GM12878 (cell line): ENCODE measurements around the gene PPP6R1.

Experiments
- CHD4 ChIP-seq: fragments of 200-600 bp; sonication (generic); IDR thresholded peaks from 2 replicates; pipeline ENCODE4 v1.6.1; 2016; ENCODE audit warnings: mild to moderate bottlenecking
- CTCF ChIP-seq, 3 experiments: IDR thresholded peaks in 2 of 3; conservative IDR thresholded peaks in 1 of 3; 2 replicates each; pipeline ENCODE4 v1.5.1; 2011; ENCODE audit warnings: low read depth in 3 of 3, low read length in 3 of 3, mild to moderate bottlenecking in 3 of 3, control low read depth in 2 of 3, moderate library complexity in 2 of 3, inconsistent platforms in 1 of 3, mixed read lengths in 1 of 3; ENCODE audit not compliant: control insufficient read depth in 2 of 3, insufficient read depth in 1 of 3; ENCODE audit errors: extremely low read depth in 1 of 3
- DPF2 ChIP-seq: fragments of 450-650 bp; IDR thresholded peaks from 2 replicates; pipeline ENCODE4 v1.6.1; 2017; ENCODE audit warnings: mild to moderate bottlenecking
- EZH2 ChIP-seq: IDR thresholded peaks from 2 replicates; pipeline ENCODE4 v1.6.1; 2012; ENCODE audit warnings: low read depth, mild to moderate bottlenecking, control low read depth, inconsistent platforms, low read length, borderline replicate concordance; ENCODE audit not compliant: control insufficient read depth
- GATAD2B ChIP-seq: fragments of 450-650 bp; conservative IDR thresholded peaks from 2 replicates; pipeline ENCODE4 v1.6.1; 2017; ENCODE audit warnings: low read depth, mild to moderate bottlenecking, moderate library complexity
- MAX ChIP-seq: IDR thresholded peaks from 2 replicates; pipeline ENCODE4 v1.6.1; 2012; ENCODE audit warnings: low read depth, low read length, improper control_type of control experiment
- MTA3 ChIP-seq: IDR thresholded peaks from 2 replicates; pipeline ENCODE4 v1.6.1; 2012; ENCODE audit warnings: low read length, inconsistent platforms, borderline replicate concordance
- NR2C2 ChIP-seq: IDR thresholded peaks from 2 replicates; pipeline ENCODE4 v1.6.1; 2011; ENCODE audit warnings: borderline replicate concordance, low read depth; ENCODE audit not compliant: control insufficient read depth, insufficient read length
- POLR2A ChIP-seq: IDR thresholded peaks from 2 replicates; pipeline ENCODE4 v1.6.1; 2011; ENCODE audit warnings: low read depth, mild to moderate bottlenecking, low read length
- REST ChIP-seq: IDR thresholded peaks from 2 replicates; pipeline ENCODE4 v1.6.1; 2012; ENCODE audit warnings: mild to moderate bottlenecking, low read depth, low read length
- TCF12 ChIP-seq: IDR thresholded peaks from 2 replicates; pipeline ENCODE4 v1.6.1; 2011; ENCODE audit warnings: low read depth, mild to moderate bottlenecking, low read length
- TCF7 ChIP-seq: IDR thresholded peaks from 2 replicates; pipeline ENCODE4 v1.6.1; 2014; ENCODE audit warnings: antibody characterized with exemption, borderline replicate concordance

GRCh38 chr19:55226273-55226672 lies 32.5 kb downstream of the PPP6R1 start:
- TF ChIP-seq EZH2 = no peak
- TF ChIP-seq MTA3 = no peak
- TF ChIP-seq NR2C2 = no peak
- peak; percentile 45 for TF ChIP-seq POLR2A
- TF ChIP-seq TCF12 = no peak
- TF ChIP-seq CTCF (IDR thresholded peaks at IDR 0.05 in 2 of 3, conservative IDR thresholded peaks at IDR 0.05 in 1 of 3; ENCODE audit: control insufficient read depth in 2 of 3, extremely low read depth in 1 of 3, insufficient read depth in 1 of 3, low read depth in 3 of 3, low read length in 3 of 3) = no peak
- TF ChIP-seq MAX = no peak
- no peak for TF ChIP-seq GATAD2B
- TF ChIP-seq TCF7 = no peak
- no peak for TF ChIP-seq REST
- no peak for TF ChIP-seq DPF2
- TF ChIP-seq CHD4 = no peak
